GM12801 (cell line): Measurements from ENCODE around the gene NCOA1.

Source experiments
- CTCF ChIP-seq: IDR thresholded peaks from one replicate; pipeline ENCODE4 v1.5.1; 2011; ENCODE audit warnings: control low read depth; ENCODE audit not compliant: insufficient read length; ENCODE audit errors: extremely low read depth

Gene NCOA1

GRCh38 chr2:24635181-24635580 is 144.1 kb downstream of the NCOA1 start:
- no peak for TF ChIP-seq CTCF

- TF ChIP-seq CTCF: no peak
Measured at GRCh38 chr2:24638568-24638967, 147.5 kb downstream of the NCOA1 start.

- TF ChIP-seq CTCF: no peak
Measured at GRCh38 chr2:24642351-24642750, 151.3 kb downstream of the NCOA1 start.

GRCh38 chr2:24643051-24643450 is 152.0 kb downstream of the NCOA1 start:
- no peak for TF ChIP-seq CTCF

GRCh38 chr2:24644032-24644431 is 153.0 kb downstream of the NCOA1 start:
- TF ChIP-seq CTCF: no peak

GRCh38 chr2:24650997-24651642 is 160.1 kb downstream of the NCOA1 start:
- no peak for TF ChIP-seq CTCF

GRCh38 chr2:24651643-24652003 is 160.6 kb downstream of the NCOA1 start:
- TF ChIP-seq CTCF: no peak
